Upper lobe of left lung (tissue), 4 donors: ENCODE data around the gene TOP1.

Source experiments
- POLR2AphosphoS5 ChIP-seq, 2 donors: sonication (generic); formaldehyde crosslinking; IDR thresholded peaks; one replicate each; pipeline ENCODE4 v1.5.1; 2017; ENCODE audit warnings: antibody characterized with exemption in 2 of 2
- TF ChIP-seq, protein P1 (sequence below), 6 experiments: fragments of 450-650 bp in 4 of 6; fragments of 200-600 bp in 2 of 6; sonication (generic) in 2 of 6; IDR thresholded peaks; one replicate each; pipeline ENCODE4 v1.5.1; 2016 to 2019; ENCODE audit warnings: antibody characterized with exemption in 6 of 6

DNA sequence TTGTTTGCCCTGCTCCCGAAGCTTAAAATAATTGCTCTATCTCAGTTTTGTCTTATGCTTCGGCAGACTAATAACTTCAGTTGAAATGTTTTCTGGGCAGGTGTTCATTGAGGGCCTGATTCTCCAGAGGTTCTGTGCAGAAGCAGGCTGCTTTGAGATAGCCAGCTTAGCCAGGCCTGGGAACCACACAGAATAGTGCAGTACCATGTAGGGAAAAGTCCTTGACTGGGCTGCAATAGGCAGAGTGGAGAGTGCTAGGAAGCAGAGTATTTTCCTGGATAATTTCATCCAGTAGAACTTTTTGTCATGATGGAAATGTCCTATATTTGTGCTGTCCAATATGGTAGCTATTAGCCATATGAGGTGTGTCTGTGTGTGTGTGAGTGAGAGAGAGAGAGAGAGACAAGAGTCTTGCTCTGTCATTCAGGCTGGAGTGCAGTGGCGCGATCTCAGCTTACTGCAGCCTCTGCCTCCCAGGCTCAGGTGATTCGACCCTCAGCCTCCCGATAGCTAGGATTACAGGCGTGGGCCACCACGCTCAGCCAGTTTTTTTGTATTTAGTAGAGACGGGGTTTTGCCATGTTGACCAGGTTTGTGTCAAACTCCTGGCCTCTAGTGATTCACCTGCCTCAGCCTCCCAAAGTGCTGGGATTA lies 15.9 kb downstream of the TOP1 start:
- TF ChIP-seq, protein P1, sequence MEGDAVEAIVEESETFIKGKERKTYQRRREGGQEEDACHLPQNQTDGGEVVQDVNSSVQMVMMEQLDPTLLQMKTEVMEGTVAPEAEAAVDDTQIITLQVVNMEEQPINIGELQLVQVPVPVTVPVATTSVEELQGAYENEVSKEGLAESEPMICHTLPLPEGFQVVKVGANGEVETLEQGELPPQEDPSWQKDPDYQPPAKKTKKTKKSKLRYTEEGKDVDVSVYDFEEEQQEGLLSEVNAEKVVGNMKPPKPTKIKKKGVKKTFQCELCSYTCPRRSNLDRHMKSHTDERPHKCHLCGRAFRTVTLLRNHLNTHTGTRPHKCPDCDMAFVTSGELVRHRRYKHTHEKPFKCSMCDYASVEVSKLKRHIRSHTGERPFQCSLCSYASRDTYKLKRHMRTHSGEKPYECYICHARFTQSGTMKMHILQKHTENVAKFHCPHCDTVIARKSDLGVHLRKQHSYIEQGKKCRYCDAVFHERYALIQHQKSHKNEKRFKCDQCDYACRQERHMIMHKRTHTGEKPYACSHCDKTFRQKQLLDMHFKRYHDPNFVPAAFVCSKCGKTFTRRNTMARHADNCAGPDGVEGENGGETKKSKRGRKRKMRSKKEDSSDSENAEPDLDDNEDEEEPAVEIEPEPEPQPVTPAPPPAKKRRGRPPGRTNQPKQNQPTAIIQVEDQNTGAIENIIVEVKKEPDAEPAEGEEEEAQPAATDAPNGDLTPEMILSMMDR (IDR thresholded peaks at IDR 0.05): no peak
- no peak for TF ChIP-seq POLR2AphosphoS5 (IDR thresholded peaks at IDR 0.05)
